HL-60 (cell line): ENCODE data around the gene CCAR1.

ENCODE experiments used
- POLR2AphosphoS5 ChIP-seq: IDR thresholded peaks from 2 replicates; pipeline ENCODE4 v1.6.1; 2012; ENCODE audit warnings: low read depth
- TF ChIP-seq, protein P1 (sequence below): IDR thresholded peaks from one replicate; pipeline ENCODE4 v1.5.1; 2011; ENCODE audit warnings: low read length, control low read depth, inconsistent platforms; ENCODE audit not compliant: insufficient read depth
- TF ChIP-seq, protein P2 (sequence below): IDR thresholded peaks from 2 replicates; pipeline ENCODE4 v1.6.1; 2012; ENCODE audit warnings: low read depth; ENCODE audit not compliant: insufficient replicate concordance

GRCh38 chr10:68742397-68742796 is 21.4 kb downstream of the CCAR1 start:
- TF ChIP-seq, protein P1, sequence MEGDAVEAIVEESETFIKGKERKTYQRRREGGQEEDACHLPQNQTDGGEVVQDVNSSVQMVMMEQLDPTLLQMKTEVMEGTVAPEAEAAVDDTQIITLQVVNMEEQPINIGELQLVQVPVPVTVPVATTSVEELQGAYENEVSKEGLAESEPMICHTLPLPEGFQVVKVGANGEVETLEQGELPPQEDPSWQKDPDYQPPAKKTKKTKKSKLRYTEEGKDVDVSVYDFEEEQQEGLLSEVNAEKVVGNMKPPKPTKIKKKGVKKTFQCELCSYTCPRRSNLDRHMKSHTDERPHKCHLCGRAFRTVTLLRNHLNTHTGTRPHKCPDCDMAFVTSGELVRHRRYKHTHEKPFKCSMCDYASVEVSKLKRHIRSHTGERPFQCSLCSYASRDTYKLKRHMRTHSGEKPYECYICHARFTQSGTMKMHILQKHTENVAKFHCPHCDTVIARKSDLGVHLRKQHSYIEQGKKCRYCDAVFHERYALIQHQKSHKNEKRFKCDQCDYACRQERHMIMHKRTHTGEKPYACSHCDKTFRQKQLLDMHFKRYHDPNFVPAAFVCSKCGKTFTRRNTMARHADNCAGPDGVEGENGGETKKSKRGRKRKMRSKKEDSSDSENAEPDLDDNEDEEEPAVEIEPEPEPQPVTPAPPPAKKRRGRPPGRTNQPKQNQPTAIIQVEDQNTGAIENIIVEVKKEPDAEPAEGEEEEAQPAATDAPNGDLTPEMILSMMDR = no peak
- TF ChIP-seq, protein P2, sequence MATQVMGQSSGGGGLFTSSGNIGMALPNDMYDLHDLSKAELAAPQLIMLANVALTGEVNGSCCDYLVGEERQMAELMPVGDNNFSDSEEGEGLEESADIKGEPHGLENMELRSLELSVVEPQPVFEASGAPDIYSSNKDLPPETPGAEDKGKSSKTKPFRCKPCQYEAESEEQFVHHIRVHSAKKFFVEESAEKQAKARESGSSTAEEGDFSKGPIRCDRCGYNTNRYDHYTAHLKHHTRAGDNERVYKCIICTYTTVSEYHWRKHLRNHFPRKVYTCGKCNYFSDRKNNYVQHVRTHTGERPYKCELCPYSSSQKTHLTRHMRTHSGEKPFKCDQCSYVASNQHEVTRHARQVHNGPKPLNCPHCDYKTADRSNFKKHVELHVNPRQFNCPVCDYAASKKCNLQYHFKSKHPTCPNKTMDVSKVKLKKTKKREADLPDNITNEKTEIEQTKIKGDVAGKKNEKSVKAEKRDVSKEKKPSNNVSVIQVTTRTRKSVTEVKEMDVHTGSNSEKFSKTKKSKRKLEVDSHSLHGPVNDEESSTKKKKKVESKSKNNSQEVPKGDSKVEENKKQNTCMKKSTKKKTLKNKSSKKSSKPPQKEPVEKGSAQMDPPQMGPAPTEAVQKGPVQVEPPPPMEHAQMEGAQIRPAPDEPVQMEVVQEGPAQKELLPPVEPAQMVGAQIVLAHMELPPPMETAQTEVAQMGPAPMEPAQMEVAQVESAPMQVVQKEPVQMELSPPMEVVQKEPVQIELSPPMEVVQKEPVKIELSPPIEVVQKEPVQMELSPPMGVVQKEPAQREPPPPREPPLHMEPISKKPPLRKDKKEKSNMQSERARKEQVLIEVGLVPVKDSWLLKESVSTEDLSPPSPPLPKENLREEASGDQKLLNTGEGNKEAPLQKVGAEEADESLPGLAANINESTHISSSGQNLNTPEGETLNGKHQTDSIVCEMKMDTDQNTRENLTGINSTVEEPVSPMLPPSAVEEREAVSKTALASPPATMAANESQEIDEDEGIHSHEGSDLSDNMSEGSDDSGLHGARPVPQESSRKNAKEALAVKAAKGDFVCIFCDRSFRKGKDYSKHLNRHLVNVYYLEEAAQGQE = no peak
- no peak for TF ChIP-seq POLR2AphosphoS5
